ENCODE measurements around the gene WNT5B.

WNT5B gene

DNA sequence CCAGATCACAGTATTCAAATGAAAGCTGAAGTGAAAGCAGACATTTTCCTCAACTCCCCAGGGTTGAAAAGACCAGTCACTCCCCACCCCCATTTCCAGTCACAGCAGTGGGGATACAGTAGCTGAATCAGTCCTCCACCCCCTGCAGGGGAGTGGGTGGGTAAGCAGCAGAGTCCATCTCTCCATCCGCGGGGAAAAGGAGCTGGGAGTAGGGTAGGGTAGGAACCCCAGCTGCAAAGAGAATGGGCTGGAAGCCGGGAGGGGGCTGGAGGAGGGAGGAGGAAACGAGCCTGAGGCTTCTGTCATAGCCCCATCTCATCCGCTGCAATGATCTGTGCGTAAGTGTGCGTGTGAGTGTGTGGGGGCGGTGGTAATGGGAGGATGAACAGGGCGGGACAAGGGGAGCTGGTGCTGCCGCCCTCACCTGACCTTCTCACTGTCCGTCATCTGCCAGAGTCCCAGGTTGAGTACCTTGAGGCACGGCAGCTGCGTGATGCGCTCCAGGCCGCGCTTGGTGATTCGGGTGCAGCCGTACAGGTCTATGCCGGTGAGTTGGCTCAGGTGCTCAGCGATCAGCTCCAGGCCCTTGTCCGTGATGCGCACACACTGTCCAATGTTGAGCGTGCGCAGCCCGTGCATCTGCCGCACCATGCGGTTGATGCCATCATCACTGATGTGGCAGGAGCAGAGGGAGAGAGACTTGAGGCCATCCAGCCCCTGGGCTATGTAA, 36.4 kb upstream of the WNT5B start:
- TF ChIP-seq, protein P1, sequence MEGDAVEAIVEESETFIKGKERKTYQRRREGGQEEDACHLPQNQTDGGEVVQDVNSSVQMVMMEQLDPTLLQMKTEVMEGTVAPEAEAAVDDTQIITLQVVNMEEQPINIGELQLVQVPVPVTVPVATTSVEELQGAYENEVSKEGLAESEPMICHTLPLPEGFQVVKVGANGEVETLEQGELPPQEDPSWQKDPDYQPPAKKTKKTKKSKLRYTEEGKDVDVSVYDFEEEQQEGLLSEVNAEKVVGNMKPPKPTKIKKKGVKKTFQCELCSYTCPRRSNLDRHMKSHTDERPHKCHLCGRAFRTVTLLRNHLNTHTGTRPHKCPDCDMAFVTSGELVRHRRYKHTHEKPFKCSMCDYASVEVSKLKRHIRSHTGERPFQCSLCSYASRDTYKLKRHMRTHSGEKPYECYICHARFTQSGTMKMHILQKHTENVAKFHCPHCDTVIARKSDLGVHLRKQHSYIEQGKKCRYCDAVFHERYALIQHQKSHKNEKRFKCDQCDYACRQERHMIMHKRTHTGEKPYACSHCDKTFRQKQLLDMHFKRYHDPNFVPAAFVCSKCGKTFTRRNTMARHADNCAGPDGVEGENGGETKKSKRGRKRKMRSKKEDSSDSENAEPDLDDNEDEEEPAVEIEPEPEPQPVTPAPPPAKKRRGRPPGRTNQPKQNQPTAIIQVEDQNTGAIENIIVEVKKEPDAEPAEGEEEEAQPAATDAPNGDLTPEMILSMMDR (IDR thresholded peaks at IDR 0.05; ENCODE audit: low read depth, low read length, missing control alignments): no peak
- peak overlapping the region; percentile 62 for H3K4me3 ChIP-seq (ENCODE audit: low read depth, low read length)
- in situ Hi-C loops (cut with HindIII; ENCODE audit: low sequenced_read_pairs): no loop called here
- DNase-seq (ENCODE audit: low read depth): no peak

DNA sequence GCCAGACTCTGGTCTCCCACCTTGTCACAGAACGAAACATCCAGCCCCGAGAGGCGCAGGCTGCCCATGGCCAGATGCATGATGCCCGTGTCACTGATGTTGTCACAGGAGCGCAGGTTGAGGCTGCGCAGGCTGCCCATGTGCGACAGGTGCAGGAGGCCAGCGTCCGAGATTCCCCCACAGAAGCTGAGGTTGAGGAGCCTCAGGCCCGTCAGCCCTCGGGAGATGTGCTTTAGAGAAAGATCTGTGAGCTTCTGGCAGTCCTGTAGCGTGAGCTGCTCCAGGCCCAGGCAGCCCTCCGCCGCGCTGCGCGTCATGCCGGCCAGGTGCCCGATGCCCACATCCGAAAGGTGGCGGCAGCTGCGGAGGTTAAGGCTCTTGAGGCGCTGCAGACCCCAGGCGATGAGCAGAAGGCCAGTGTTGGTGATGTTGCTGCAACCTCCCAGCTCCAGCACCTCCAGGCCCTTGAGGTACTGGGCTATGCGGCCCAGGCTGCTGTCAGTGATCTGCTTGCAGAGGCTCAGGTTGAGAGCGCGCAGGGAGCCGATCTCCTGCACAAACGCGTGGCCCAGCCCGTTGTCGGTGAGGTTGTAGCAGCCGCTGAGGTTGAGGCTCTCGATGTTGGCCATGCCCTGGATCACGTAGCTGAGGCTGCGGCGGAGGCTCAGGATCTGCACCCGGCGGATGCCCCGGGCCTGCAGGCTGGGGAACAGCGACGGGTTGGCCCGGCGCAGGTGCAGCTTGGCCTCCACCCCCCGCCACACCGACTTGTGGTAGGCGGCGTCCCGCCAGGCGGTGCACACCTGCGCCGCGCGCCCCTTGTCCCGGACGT, 35.6 kb upstream of the WNT5B start:
- peak overlapping the region; percentile 62 for H3K4me3 ChIP-seq (ENCODE audit: low read depth, low read length)
- in situ Hi-C loops (cut with HindIII; ENCODE audit: low sequenced_read_pairs): no loop called here
- TF ChIP-seq, protein P1 (IDR thresholded peaks at IDR 0.05; ENCODE audit: low read depth, low read length, missing control alignments): no peak
- DNase-seq (ENCODE audit: low read depth): no peak

DNA sequence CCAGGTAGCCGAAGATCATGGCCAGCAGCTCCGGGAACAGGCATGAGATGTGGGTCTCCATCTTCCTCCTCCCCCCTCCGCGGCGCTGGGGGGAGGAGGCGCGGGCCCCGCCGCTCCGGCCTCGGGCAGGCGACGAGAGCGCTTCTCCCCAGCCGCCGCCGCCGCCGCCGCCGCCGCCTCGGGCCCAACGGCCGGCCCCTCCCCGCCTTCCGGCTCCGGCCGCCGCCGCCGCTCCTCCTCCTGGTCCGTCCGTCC, 35.1 kb upstream of the WNT5B start:
- peak overlapping the region; percentile 62 for H3K4me3 ChIP-seq (ENCODE audit: low read depth, low read length)
- in situ Hi-C loops (cut with HindIII; ENCODE audit: low sequenced_read_pairs): no loop called here
- TF ChIP-seq, protein P1 (IDR thresholded peaks at IDR 0.05; ENCODE audit: low read depth, low read length, missing control alignments): no peak
- DNase-seq (ENCODE audit: low read depth): no peak

DNA sequence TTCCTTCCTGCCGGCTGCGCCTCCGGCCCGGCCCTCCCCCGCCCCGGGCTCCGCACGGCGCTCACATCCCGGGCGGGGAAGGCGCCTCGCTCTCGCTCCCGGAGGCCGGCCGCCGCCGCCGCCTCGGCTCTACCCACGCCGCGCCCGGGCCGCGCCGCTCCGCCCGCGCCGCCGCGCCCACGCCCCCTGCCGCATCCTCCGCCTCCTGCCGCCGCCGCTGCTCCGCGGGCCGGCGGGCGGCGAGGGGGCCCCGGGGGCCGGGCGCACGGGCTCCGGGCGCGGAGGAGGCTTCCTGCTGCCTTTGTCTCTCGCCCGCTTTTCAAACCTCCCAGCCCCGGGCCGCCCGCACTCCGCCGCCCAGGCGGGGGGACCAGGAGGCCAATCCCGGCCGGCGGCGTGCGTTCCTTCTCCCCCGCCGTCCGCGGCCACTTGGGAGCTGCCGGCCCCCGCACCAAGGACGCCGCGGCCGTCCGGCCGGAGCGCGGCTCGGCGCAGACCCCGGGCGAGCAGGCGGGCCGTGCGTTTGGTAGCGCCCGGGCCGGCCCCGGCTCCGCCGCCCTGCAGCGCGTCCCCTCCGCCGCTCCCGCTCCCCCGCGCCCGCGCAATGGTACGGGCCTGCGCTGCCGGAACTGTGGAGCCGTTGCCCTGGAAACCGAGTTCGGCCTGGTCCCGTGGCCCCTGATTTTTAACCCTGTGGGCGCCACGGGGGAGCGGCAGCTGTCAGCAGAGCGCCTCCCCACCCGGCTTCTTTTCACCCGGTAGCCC, 34.6 kb upstream of the WNT5B start, which contains the start of gene FBXL14:
Gene FBXL14 (minus strand): TSS at position 321 of the 765 bp plus-strand sequence. CDS start 515 bp downstream, outside the sequence.
- TF ChIP-seq, protein P1 (IDR thresholded peaks at IDR 0.05; ENCODE audit: low read depth, low read length, missing control alignments): no peak
- in situ Hi-C loops (cut with HindIII; ENCODE audit: low sequenced_read_pairs): no loop called here
- peak within 1 kb of the TSS; percentile 62 for H3K4me3 ChIP-seq (ENCODE audit: low read depth, low read length)
- DNase-seq (ENCODE audit: low read depth): no peak

DNA sequence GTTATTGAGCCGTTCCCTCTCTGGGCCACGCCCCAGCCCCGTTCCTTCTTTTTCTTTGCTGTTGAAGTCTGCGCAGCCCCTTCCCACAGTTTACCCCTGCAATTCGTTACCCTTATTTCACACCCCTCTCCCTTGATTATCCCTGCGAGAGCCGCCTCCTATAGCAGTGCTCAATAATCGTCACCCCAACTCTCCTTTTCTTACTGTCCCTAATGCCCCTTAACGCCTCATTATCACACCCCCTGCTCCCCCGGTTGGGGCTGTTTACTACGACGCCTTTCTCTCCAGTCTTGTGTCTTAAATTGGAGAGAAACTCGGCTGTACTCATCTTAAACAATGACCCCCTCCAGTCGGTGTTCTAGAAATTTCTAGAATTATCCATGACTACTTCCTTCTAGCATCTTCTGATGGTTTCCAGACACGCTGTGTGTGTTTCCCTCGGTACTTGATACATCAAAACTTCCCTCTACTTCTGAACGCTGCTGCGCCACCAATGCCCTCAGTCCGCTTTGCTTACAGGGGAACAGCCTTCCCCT, 33.9 kb upstream of the WNT5B start:
- no peak for DNase-seq (ENCODE audit: low read depth)
- in situ Hi-C loops (cut with HindIII; ENCODE audit: low sequenced_read_pairs): no loop called here
- TF ChIP-seq, protein P1 (IDR thresholded peaks at IDR 0.05; ENCODE audit: low read depth, low read length, missing control alignments): no peak
- H3K4me3 ChIP-seq (ENCODE audit: low read depth, low read length): peak overlapping the region; percentile 62

DNA sequence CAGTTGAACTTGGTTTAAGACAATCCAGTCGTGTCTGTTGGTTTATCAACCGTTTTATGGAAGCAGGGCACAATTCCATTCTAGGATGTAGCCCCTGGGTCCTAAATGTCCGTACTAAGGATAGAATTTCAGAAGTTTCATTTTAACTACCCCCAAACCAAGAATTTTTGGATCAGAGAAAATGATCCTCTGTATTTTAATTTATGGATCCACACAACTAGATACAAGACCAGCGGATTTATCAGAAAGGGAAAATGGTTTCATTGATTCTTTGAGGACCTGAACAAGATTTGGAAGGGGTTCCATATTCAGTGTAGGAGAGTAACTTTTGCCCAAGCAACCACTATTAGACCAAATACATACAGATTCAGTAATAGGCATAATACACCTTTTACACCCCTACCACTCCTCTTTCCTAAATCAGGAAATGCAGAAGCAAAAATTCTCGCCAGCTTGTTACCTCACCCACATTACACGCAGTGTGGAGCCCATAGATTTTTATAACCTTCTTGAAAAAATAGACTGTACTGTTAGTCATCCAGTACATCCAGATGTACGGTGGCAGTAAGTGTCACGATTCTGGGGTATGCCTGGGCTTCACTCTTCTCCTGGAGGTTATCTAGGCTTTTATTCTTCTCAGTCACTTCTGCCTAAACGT, 33.2 kb upstream of the WNT5B start:
- TF ChIP-seq, protein P1 (IDR thresholded peaks at IDR 0.05; ENCODE audit: low read depth, low read length, missing control alignments): no peak
- in situ Hi-C loops (cut with HindIII; ENCODE audit: low sequenced_read_pairs): no loop called here
- no peak for DNase-seq (ENCODE audit: low read depth)
- no peak overlapping the region for H3K4me3 ChIP-seq (ENCODE audit: low read depth, low read length)

Measured in astrocyte of the cerebellum (primary cell).